ENCODE results near the gene ATG10. TPM values are rescaled to one million over a fixed set of nuclear protein-coding genes. Genes with fewer than 3 reads are reported as not detected.
A peak's percentile ranks its signal among the peaks of the same experiment; 100 is the strongest.

The ATG10 gene
- total RNA-seq, 1 donor from 2014 or later = 2.9 TPM

- DNase-seq (no peak), ATAC-seq (ENCODE audit: poor library complexity) (no peak)
- intact Hi-C loops (cut with DNase I) = no loop called here
These were observed 305.8 kb downstream of the ATG10 start for GRCh38 chr5:82277613-82277986.

- intact Hi-C loops (cut with DNase I) = no loop called here
- ATAC-seq (ENCODE audit: poor library complexity) = peak; percentile 98
- peak; percentile 96 for DNase-seq
These were observed 306.3 kb downstream of the ATG10 start, which contains the start of gene RPS23 for GRCh38 chr5:82277987-82278710. RPS23 (minus strand) TSS chr5:82278354; CDS start chr5:82278323, 31 bp downstream.

- ATAC-seq (ENCODE audit: poor library complexity) (no peak), DNase-seq (no peak)
- intact Hi-C loops (cut with DNase I) = no loop called here
These were observed 307.0 kb downstream of the ATG10 start for GRCh38 chr5:82278711-82279370.

- no peak for DNase-seq
- ATAC-seq (ENCODE audit: poor library complexity) = no peak
- intact Hi-C loops (cut with DNase I) = no loop called here
These were observed 312.1 kb downstream of the ATG10 start for GRCh38 chr5:82283893-82284292.

GRCh38 chr5:82285206-82285605 lies 313.4 kb downstream of the ATG10 start:
- ATAC-seq (ENCODE audit: poor library complexity) (no peak), DNase-seq (no peak)
- intact Hi-C loops (cut with DNase I) = no loop called here

- DNase-seq (no peak), ATAC-seq (ENCODE audit: poor library complexity) (no peak)
- intact Hi-C loops (cut with DNase I) = no loop called here
These were observed 315.8 kb downstream of the ATG10 start for GRCh38 chr5:82287625-82288024.

GRCh38 chr5:82290005-82290404 lies 318.2 kb downstream of the ATG10 start:
- intact Hi-C loops (cut with DNase I) = no loop called here
- DNase-seq (no peak), ATAC-seq (ENCODE audit: poor library complexity) (no peak)

- intact Hi-C loops (cut with DNase I) = no loop called here
- ATAC-seq (ENCODE audit: poor library complexity) (peak; percentile 84), DNase-seq (peak; percentile 44)
These were observed 319.1 kb downstream of the ATG10 start for GRCh38 chr5:82290908-82291307.

- intact Hi-C loops (cut with DNase I) = no loop called here
- no peak for DNase-seq
- ATAC-seq (ENCODE audit: poor library complexity) = no peak
These were observed 319.6 kb downstream of the ATG10 start for GRCh38 chr5:82291420-82291819.

GRCh38 chr5:82295144-82295543 lies 323.3 kb downstream of the ATG10 start:
- ATAC-seq (ENCODE audit: poor library complexity) (no peak), DNase-seq (no peak)
- intact Hi-C loops (cut with DNase I) = no loop called here

- DNase-seq = no peak
- intact Hi-C loops (cut with DNase I) = no loop called here
- ATAC-seq (ENCODE audit: poor library complexity) = no peak
These were observed 324.2 kb downstream of the ATG10 start for GRCh38 chr5:82295959-82296531.

GRCh38 chr5:82296929-82297328 lies 325.1 kb downstream of the ATG10 start:
- intact Hi-C loops (cut with DNase I) = no loop called here
- DNase-seq (no peak), ATAC-seq (ENCODE audit: poor library complexity) (no peak)

- DNase-seq = no peak
- intact Hi-C loops (cut with DNase I) = no loop called here
- ATAC-seq (ENCODE audit: poor library complexity) = no peak
These were observed 325.9 kb downstream of the ATG10 start for GRCh38 chr5:82297711-82298110.

- DNase-seq = no peak
- no peak for ATAC-seq (ENCODE audit: poor library complexity)
- intact Hi-C loops (cut with DNase I) = no loop called here
These were observed 326.8 kb downstream of the ATG10 start for GRCh38 chr5:82298668-82299067.

- DNase-seq (no peak), ATAC-seq (ENCODE audit: poor library complexity) (no peak)
- intact Hi-C loops (cut with DNase I) = no loop called here
These were observed 329.4 kb downstream of the ATG10 start for GRCh38 chr5:82301190-82301589.

Other genes with a start within 250 kb of the ATG10 start
- 46.9 TPM for gene SSBP2, start 220.9 kb upstream of the ATG10 start, total RNA-seq

Measured in Right ventricle myocardium superior (tissue), 1 donor.